ENCODE results near the gene ATG5.
"Not testable (repeated sequence)": the region's sequence is repeated elsewhere in the genome, so short reads cannot be mapped to it uniquely, and the experiment has no call there.

The ATG5 gene

DNA sequence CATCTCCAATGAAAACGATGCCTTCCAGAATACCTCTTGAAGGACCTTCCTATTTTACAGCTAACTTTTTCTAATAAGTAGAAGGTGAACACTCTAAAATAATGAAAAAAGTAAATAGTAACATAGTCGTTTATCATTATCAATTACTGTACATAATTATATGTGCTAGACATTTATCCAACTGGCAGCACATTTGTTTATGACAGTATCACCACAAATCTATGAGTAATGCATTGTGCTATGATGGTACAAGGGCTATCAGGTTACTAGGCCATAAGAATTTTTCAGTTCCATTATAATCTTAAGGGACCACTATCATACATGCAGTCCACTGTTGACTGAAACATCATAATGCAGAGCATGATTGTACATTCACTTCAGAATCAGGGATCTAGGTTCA lies 68.4 kb downstream of the ATG5 start:
- no peak for DNase-seq (ENCODE audit: low spot score)

DNA sequence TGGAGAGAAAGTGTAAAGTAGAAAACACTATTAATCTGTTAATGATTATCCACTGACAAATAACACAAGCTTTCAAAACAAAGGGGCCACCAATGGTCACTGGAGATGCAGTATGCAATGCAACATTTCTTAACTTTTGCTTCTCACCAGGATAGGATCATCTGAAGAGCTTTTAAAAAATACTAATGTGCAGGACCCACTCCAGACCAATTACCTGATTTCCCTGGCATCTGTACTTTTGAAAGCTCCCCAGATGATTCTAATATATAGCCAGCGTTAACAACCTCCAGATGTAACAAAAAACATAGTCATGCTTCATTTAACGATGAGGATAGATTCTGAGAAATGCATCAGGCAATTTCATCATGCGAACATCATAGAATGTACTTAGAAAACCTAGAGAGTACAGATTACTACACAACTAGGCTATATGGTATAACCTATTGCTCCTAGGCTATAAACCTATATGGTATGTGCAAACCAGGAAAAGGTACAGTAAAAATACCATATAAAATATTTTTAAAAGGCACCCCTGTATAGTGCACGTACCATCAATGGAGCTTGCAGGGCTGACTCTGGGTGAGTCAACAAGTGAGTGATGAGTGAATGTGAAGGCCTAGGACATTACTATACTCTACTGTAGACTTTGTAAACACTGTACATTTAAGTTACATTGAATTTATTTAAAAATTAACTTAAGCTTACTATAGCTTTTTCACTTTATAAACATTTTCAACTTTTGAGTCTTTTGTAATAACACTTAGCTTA lies 69.2 kb downstream of the ATG5 start:
- DNase-seq (ENCODE audit: low spot score), result no peak

DNA sequence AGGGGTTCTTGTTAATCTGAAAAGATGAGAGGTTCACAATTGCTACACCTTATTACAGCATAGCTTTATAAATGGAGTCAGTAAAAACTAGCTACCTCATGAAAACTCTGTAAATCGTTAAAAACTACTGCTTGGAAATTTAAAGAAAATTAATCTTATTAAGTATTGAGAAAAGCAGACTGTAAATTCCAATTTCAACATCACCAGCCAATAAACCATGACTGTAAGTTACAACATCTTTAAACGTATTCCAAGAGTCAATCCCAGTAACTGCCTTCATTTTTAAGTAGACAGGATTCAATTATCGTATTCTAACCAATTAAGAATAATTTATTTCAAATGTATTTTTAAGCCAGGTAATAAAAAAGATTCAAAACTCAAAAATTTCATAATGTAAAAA lies 70.3 kb downstream of the ATG5 start:
- no peak for DNase-seq (ENCODE audit: low spot score)

DNA sequence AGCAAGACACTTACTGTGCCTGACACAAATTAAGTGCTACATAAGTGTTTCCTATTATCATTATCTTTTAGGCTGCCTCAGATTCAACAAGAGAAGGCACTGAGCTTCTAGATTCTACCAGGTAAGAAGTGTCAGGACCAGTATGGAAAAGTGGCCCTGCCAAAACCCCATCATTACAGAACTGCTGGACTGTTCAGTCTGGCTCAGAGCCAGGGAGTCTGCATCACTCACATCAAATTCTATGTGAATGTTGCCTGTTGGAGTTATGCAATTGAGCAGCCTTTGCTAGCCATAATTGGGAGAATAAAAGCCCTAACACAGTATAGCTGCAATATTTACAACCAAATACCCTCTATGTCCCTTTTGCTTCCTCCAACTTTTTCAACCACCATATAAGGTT lies 70.9 kb downstream of the ATG5 start:
- no peak for DNase-seq (ENCODE audit: low spot score)

DNA sequence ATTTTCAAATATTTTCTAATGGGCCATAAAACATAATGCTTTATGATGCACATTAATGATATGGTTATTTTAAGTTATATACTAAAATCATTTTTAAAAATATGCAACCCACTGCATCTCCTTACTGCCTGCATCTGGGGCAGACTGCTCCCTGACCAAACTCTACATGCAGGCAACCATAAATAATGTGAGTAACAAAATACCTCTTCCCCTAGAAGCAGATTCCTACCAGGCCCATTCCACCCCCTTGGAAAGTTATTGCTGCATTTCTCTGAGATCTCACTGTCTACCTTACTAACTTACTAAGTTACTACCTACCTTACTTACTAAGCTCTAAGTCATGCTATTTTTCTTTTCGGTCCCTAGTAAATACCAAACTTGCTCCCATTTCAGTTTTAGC lies 71.8 kb downstream of the ATG5 start:
- no peak for DNase-seq (ENCODE audit: low spot score)

DNA sequence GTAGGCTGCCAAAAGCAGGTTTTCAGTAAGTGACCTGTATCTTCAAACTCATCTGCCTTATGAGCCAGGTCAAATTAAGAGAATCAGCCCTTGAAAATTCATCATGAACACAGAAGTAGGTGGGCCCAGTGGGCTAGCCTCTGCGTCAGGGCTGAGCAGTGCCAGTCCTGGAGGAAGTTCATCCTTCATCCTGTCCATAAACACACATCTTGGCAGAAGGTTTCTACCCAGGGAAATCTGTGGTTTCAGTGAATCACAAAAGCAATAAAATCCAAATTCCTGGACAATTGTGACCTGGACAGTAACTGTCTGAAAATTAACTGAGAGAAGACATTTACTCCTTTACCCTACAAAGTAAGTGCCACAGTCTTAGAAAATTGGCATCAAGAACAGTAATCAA lies 72.4 kb downstream of the ATG5 start:
- DNase-seq (ENCODE audit: low spot score), result peak; percentile 17

DNA sequence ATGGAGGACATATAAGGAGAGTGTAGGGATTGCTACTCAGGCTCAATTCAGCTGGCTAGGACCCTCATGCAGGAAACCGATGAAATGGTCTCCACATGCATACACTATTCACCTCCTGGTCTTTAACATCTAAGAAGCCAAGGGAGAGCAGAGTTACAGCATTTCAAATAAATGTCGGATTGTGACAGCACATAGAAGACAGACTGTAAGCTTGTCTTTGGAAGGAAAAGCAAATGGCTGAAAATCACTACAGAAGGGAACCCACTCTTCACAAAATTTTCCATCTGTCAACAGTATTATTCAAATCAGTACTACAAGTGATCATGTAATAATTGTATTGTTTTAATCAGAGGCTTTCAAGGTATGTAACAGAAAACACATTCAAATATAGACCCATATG lies 72.9 kb downstream of the ATG5 start:
- DNase-seq (ENCODE audit: low spot score), result peak; percentile 29

DNA sequence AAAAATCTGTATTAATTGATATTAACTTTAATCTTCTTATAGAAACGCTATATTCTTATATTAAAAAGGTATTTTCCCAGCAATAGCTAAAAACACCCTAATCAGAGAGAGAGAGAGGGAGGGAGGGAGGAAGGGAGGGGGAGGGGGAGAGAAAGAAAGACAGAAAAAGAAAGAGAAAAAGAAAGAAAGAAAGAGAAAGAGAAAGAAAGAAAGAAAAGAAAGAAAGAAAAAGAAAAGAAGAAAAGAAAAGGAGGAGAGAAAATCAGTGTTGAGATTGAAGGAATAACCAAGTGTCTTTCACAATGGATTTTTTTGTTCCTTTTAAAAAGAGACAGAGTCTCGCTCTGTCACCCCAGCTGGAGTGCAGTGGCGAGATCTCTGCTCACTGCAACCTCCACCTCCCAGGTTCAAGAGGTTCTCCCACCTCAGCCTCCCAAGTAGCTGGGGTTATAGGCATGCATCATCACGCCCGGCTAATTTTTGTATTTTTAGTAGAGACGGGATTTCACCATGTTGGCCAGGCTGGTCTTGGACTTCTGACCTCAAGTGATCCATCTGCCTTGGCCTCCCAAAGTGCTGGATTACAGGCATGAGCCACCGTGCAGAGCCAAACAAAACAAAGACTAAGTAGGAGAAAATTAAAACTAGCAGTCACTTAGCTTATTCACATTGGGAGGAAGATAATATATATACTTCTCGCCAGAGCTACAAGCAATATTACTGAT lies 73.9 kb downstream of the ATG5 start:
- DNase-seq (ENCODE audit: low spot score), result not testable (repeated sequence)

DNA sequence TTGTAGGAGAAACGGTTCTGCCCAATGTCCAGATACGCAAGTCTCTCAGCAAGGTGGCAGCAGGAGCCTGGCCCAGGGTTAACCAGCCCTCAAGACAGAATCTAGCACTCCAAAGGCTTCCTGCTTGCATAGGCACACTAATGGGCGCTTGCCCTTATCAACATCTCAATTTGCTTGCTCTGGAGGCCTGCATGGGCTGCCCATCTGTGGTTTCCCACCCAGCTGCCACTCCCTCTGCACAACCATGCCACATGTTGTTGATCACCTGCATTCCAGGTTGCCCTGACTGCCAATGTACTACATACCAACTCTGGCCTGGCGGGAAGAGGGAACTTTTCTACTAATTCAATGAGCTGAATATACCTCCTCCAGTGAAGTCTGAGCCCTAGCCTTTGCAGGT lies 74.6 kb downstream of the ATG5 start:
- no peak for DNase-seq (ENCODE audit: low spot score)

DNA sequence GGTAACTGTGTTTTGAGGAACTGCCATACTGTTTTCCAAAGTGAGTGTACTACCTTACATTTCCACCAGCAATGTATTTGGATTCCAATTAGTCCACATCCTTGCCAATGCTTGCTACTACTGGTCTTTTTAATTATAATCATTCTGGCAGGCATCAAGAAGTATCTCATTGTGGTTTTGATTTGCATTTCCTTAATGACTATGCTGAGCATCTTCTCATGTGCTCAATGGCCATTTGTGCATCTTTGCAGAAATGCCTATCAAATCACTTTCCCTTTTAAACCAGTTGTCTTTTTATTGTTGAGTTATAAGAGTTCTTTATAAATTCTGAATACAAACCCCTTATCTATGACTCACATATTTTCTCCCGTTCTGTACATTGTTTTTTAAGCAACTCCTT lies 75.9 kb downstream of the ATG5 start:
- no peak for DNase-seq (ENCODE audit: low spot score)

DNA sequence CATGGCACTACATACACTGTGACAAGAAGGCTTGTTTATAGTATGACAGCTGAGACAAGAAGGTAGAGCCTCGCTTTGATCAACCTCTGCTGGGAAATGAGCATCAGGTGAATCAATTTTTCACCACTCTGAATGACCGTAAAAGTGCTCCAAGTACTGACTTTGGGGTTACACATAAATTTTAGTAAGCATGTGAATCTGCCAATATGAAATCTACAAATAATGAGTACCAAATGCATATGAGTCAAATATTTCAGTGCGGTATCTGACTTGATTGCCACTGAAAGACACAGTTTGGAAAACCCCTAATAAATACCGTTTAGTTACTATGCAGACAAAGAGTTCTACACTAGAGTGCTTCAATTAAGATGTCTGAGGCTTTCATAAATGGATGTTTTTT lies 77.8 kb downstream of the ATG5 start:
- DNase-seq (ENCODE audit: low spot score), result no peak

DNA sequence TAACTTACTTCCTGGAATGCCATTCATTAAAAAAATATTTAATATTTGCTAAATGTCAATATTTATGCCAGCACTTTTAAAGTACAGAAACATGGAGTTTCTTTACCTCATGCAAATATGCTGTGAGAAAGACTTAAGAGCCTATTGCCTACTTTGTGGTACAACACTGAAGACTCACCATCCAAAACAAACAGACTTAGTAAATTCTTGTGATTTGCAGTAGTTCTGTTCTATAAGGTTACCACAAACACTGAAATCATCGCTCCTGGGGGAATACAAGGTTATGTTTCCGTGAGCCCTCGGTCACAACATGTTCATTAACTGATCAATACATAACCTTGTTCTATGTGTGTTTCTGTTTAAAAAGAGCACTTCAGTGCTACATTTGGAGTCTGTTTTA lies 78.3 kb downstream of the ATG5 start:
- no peak for DNase-seq (ENCODE audit: low spot score)

DNA sequence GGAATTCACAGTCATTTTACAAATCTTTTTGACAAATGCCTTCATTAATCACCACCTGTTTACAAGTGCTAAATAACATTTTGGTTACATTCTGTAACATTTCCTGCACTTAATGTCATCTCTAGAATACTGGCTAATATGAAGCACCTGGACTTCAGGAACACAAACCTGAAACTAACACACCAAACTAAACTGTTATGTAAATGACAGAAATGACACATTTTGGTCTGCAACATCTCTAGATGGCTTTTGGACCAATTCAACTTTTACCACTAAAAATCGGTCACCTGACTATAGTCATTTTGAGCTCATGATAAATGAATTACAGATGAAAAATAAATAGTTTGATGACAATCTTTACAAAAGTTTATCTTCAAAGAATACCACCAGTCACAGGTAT lies 80.6 kb downstream of the ATG5 start:
- no peak for DNase-seq (ENCODE audit: low spot score)

DNA sequence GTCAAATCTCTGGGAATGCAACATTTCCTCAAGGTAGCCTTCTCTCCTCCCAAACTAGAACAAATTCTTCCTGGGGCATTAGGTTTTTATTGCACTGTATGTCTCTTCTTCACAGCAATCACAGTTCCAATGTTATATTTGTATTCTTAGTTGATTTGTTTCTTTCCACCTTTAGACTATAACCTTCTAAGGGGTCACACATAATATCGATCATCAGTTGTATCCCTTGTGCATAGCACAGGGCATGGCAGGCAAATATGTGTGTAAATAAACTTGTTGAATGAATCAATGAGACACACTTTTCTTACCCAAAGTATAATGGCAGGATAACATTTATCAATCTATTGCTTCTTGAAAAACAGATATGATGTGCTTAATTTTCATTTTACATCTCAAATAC lies 81.0 kb downstream of the ATG5 start:
- no peak for DNase-seq (ENCODE audit: low spot score)

DNA sequence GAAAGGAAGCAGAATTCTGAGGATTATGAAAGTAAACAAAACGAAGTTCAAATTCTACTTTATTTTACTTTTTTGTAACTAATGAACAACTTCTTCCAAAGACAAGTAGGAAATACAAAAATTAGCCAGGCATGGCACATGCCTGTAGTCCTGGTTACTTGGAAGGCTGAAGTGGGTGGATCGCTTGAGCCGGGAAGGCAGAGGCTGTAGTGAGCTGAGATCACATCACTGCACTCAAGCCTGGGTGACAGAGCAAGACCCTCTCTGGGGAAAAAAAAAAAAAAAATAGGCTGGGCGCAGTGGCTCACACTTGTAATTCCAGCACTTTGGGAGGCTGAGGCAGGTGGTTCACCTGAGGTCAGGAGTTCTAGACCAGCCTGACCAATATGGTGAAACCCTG lies 82.3 kb downstream of the ATG5 start:
- no peak for DNase-seq (ENCODE audit: low spot score)

DNA sequence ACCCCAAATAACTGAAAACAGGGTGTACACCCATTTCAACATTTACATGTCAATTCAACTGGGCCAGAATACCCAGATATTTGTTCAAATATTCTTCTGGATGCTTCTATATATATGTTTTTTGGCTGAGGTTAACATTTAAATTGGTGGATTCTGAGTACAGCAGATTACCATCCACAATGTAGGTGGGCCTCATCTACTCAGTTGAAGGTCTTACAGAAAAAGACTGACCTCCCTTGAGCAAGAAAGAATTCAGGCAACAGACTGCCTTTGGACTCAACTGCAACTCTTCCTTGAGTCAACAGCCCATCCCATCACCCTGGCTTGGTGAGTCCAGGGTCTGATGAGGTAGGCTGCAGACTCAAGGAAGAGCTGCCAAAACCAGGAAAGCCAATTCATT lies 84.1 kb downstream of the ATG5 start:
- DNase-seq (ENCODE audit: low spot score), result no peak

DNA sequence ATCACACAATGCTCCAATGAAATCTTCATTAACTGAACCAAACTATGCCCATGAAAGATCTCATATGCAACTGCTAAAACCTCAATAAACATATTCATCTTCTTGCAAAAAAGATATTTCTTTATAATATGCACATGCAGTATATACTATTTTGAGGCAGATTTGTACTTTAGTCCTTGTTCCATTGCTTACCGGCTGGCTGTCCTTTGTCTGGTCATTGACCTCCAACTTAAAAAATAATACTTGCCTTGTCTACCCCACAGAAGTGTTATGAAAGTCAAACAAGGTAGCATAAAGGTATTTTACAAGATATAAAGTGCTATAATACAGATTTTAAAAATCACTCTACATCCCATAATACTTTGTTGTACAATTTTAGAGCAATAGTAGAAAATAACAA lies 88.3 kb downstream of the ATG5 start:
- no peak for DNase-seq (ENCODE audit: low spot score)

DNA sequence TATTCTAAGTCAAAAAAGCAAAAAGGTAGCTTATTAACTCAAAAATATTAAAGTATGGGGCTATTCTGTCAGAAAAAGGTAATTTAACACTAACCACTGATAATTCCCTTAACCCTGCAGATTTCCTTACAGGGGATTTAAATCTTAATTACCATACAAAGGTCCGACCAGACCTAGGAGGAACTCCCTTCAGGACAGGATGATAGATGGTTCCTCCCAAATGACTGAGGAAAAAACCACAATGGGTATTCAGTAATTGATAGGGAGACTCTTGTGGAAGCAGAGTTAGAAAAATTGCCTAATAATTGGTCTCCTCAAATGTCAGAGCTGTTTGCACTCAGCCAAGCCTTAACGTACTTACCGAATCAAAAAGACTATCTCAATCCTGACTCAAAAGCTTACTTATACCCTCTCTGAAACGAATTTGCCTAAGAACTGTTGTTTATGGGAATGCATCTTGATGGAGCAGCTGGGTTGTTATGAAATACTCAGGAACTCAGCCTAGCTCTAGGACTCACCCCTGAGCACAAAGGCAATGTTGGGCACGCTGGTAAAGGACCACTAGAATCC lies 95.6 kb downstream of the ATG5 start:
- DNase-seq (ENCODE audit: low spot score), result not testable (repeated sequence)

DNA sequence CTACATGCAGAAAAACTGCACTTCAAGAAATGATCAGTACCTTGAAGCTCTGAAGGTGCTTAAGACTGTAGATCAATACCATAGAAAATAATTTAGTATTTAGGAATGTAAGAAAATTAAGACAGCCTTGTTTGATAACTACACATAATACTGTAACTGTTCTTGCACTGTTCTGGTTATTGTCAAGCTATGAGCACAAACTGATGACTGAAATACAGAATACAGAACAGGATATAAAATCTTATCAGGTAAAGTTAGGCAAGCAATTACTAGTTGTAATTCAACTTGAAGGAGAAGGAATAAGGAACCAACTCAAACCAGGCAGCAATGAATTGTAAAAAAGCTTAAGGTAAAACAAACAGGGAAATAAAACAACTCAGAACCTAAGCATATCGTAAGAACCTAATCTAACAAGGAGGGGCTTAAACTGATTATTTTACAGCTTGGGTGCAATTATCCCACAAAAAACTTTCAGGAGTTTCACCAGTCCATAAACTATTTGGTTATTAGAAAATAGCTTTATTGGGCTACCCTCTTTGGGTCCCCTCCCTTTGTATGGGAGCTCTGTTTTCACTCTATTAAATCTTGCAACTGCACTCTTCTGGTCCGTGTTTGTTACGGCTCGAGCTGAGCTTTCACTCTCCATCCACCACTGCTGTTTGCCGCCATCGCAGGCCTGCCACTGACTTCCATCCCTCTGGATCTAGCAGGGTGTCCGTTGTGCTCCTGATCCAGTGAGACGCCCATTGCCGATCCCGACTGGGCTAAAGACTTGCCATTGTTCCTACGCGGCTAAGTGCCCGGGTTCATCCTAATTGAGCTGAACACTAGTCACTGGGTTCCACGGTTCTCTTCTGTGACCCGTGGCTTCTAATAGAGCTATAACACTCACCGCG lies 97.7 kb downstream of the ATG5 start:
- DNase-seq (ENCODE audit: low spot score), result no peak

DNA sequence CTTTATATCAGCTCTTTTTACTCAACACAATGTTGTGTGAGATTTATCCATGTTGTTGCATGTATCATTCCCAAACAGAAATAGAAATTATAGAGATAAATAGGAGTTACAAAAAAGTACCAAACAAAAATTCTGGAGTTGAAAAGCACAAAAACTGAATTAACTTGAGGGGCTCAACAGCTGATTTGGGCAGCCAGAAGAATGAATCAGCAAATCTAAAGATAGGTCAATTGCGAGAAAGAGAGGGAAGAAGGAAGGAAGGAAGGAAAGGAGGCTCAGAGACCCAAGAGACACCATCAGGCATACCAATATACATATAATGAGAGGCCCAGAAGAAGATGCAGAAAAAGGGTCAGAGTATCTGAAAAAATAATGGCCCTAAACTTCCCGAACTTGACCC lies 98.9 kb downstream of the ATG5 start:
- no peak for DNase-seq (ENCODE audit: low spot score)

DNA sequence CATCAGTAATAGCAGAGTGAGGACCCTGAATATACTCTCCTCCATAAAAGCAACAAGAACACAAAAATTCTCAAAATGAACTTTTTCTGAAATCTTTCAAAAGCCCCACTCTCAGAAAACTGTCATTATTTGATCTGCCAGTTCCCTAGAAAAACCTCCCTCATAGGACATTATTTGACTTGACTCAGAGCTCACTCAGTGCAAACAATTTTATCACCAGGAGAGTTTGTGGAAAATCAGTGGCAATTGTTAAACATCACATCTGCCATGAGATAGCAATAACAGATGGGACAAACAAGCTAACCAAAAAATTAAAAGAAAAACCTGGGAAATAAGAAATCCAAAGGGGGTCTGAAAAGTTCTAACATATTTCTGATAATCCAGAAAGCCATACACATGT lies 100.0 kb downstream of the ATG5 start:
- no peak for DNase-seq (ENCODE audit: low spot score)

DNA sequence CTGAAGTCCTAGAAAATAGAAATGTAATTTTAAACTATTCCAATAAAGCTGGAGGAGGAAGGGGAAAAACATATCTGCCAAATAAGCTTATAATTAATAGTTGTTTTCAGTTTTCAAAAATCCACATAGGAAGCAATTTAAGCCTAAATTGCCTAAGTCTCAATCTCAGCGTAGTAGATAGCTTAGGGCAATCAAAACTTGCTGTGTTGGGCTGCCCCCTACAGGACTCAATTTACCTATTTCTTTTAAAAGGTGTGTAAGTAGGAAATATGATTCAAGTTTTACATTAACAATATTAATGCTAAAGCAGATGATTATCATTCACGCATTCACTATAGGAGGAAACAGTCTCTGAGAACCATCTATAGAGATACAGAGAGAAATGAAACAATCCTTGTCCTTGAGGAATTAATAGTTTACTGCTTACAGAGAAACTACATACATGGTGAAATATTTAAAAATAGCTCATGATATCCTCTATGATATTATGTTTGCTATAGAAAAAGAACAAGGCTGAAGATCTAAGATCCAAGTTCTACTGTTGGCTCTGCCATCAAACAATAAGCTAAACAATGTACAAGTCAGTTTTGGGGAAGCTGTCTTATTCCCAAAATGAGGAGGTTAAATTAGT lies 102.1 kb downstream of the ATG5 start:
- DNase-seq (ENCODE audit: low spot score), result peak; percentile 84

All from cerebellar cortex (tissue), 1 donor.